GM12892 (cell line): Measurements from ENCODE around the gene BLCAP.

Source experiments
- POLR2A ChIP-seq: IDR thresholded peaks from 2 replicates; pipeline ENCODE4 v1.6.1; 2011; ENCODE audit warnings: low read depth, low read length, control low read depth
- POLR2AphosphoS5 ChIP-seq: IDR thresholded peaks from 2 replicates; pipeline ENCODE4 v1.6.1; 2011; ENCODE audit warnings: low read depth, low read length, control low read depth

- TF ChIP-seq POLR2A (no peak), POLR2AphosphoS5 (no peak)
These were observed 23.1 kb downstream of the BLCAP start for GRCh38 chr20:37504404-37505096.
